Keratinocyte (primary cell): ENCODE measurements around the gene IFT81. TPM values are rescaled to one million over a fixed set of nuclear protein-coding genes. Genes with fewer than 3 reads are reported as not detected.

Experiments
- DNase-seq: peaks from one replicate; pipeline ENCODE4 v3.0.0-alpha.2; 2011; ENCODE audit warnings: low read depth, missing footprints, low spot score
- FAIRE-seq: peaks from 2 replicates; lab custom pipeline; 2011; peaks lifted over from hg19 to GRCh38; lab: Jason Lieb, UNC
- H2AFZ ChIP-seq: 2 replicates; pipeline ENCODE4 v1.6.0; 2012; ENCODE audit warnings: low read length, control low read depth, inconsistent platforms; ENCODE audit not compliant: control insufficient read depth
- H3K27ac ChIP-seq: 2 replicates; pipeline ENCODE4 v1.5.1; 2011; ENCODE audit warnings: low read length; ENCODE audit not compliant: control insufficient read depth, insufficient read depth
- H3K27me3 ChIP-seq: 3 replicates; pipeline ENCODE4 v1.6.0; 2011; ENCODE audit warnings: low read length; ENCODE audit not compliant: control insufficient read depth, insufficient read depth; ENCODE audit errors: extremely low read depth
- H3K36me3 ChIP-seq, 2 experiments: 2 replicates in 1 of 2; 3 replicates in 1 of 2; pipeline ENCODE4 v1.5.1; 2011; ENCODE audit warnings: low read length in 2 of 2, mild to moderate bottlenecking in 1 of 2; ENCODE audit not compliant: control insufficient read depth in 2 of 2, insufficient read depth in 2 of 2; ENCODE audit errors: extremely low read depth in 1 of 2
- H3K4me1 ChIP-seq: 3 replicates; pipeline ENCODE4 v1.5.1; 2011; ENCODE audit warnings: low read length; ENCODE audit not compliant: control insufficient read depth, insufficient read depth; ENCODE audit errors: extremely low read depth
- H3K4me2 ChIP-seq: 3 replicates; pipeline ENCODE4 v1.6.0; 2011; ENCODE audit warnings: low read depth, low read length; ENCODE audit not compliant: control insufficient read depth, insufficient read depth; ENCODE audit errors: extremely low read depth
- H3K4me3 ChIP-seq, 3 experiments: fragments of 200-600 bp in 1 of 3; sonication (generic) in 1 of 3; 2 replicates in 2 of 3; 3 replicates in 1 of 3; pipeline ENCODE4 v1.5.1; 2011 to 2016; ENCODE audit warnings: low read length in 3 of 3, mild to moderate bottlenecking in 3 of 3, control low read depth in 2 of 3, inconsistent platforms in 1 of 3, low read depth in 1 of 3, mixed read lengths in 1 of 3, mixed run types in 1 of 3, moderate library complexity in 1 of 3; ENCODE audit not compliant: control insufficient read depth in 2 of 3, insufficient read depth in 2 of 3; ENCODE audit errors: extremely low read depth in 1 of 3
- H3K79me2 ChIP-seq: 2 replicates; pipeline ENCODE4 v1.6.0; 2012; ENCODE audit warnings: low read length; ENCODE audit not compliant: control insufficient read depth, insufficient read depth
- H3K9ac ChIP-seq: 3 replicates; pipeline ENCODE4 v1.6.0; 2011; ENCODE audit warnings: low read length; ENCODE audit not compliant: control insufficient read depth, insufficient read depth; ENCODE audit errors: extremely low read depth
- H3K9me1 ChIP-seq: 3 replicates; pipeline ENCODE4 v1.6.0; 2011; ENCODE audit warnings: low read length; ENCODE audit not compliant: control insufficient read depth, insufficient read depth; ENCODE audit errors: extremely low read depth
- H3K9me3 ChIP-seq: 2 replicates; pipeline ENCODE4 v1.5.1; 2012; ENCODE audit warnings: low read depth, low read length; ENCODE audit not compliant: control insufficient read depth
- H4K20me1 ChIP-seq: 3 replicates; pipeline ENCODE4 v1.6.0; 2011; ENCODE audit warnings: low read length; ENCODE audit not compliant: control insufficient read depth, insufficient read depth; ENCODE audit errors: extremely low read depth
- CTCF ChIP-seq, 3 experiments: IDR thresholded peaks in 1 of 3; conservative IDR thresholded peaks in 1 of 3; optimal IDR thresholded peaks in 1 of 3; 2 replicates in 2 of 3; 3 replicates in 1 of 3; pipeline versions ENCODE3 to v1.5.1; 2011; ENCODE audit warnings: low read length in 3 of 3, mild to moderate bottlenecking in 3 of 3, moderate library complexity in 2 of 3, control low read depth in 1 of 3, inconsistent platforms in 1 of 3; ENCODE audit not compliant: insufficient read depth in 2 of 3; ENCODE audit errors: extremely low read depth in 1 of 3
- EZH2 ChIP-seq: IDR thresholded peaks from one replicate; pipeline ENCODE4 v1.6.1; 2012; ENCODE audit warnings: inconsistent platforms, mild to moderate bottlenecking, low read length, moderate library complexity
- dilution Hi-C: fragments of 300-500 bp; cut with MboI; formaldehyde crosslinking; loops from one replicate; pipeline ENCODE4 v1.7.0; 2020; ENCODE audit warnings: low sequenced_read_pairs; ENCODE audit not compliant: extremely low pct_ligation_motif_present
- polyA plus RNA-seq, 5 experiments: library from polyadenylated mRNA; depleted of rRNA in 3 of 5; stranded (reverse) in 3 of 5; stranded (forward) in 1 of 5; unstranded in 1 of 5; fragments of >200 nt; gene quantifications; 1 replicate in 1 of 5; 2 replicates in 3 of 5; 3 replicates in 1 of 5; pipeline versions ENCODE4 v1.2.1 to v1.2.3, GENCODE V29; 2011 to 2012; ENCODE audit warnings: missing spikeins in 2 of 5, low read depth in 1 of 5, low replicate concordance in 1 of 5

IFT81 gene
- polyA plus RNA-seq, 1 donor (not counting 4 experiments of a cell fraction or from before 2014, with no cell fraction given) = 8.9 TPM

- Histone ChIP-seq H3K27ac (no peak overlapping the region), H3K4me1 (peaks cover 30% of the 10 kb centered on the region)
Observed at GRCh38 chr12:110249716-110250225, 125.6 kb downstream of the IFT81 start.

GRCh38 chr12:110251381-110251780, 127.2 kb downstream of the IFT81 start:
- Histone ChIP-seq H3K79me2 (no peaks in the 10 kb centered on the region), H3K4me2 (no peak overlapping the region), H3K27me3 (no peaks in the 10 kb centered on the region), H3K9me3 (no peaks in the 10 kb centered on the region), H3K4me3 (no peak overlapping the region), H4K20me1 (no peaks in the 10 kb centered on the region), H3K9ac (no peak overlapping the region), H3K36me3 (no peaks in the 10 kb centered on the region), H3K4me1 (peaks cover 28% of the 10 kb centered on the region), H3K27ac (no peak overlapping the region), H2AFZ (no peak overlapping the region), H3K9me1 (no peaks in the 10 kb centered on the region)
- no peak for TF ChIP-seq CTCF (optimal IDR thresholded peaks at IDR 0.05 in 1 of 3, IDR thresholded peaks at IDR 0.05 in 1 of 3, conservative IDR thresholded peaks at IDR 0.05 in 1 of 3; ENCODE audit: extremely low read depth in 1 of 3, insufficient read depth in 2 of 3, low read length in 3 of 3)
- DNase-seq (no peak), FAIRE-seq (no peak)
- dilution Hi-C loops = no loop called here

More at GRCh38 chr12:110249716-110250225, 125.6 kb downstream of the IFT81 start:
- Histone ChIP-seq H2AFZ (no peak overlapping the region), H3K27me3 (no peaks in the 10 kb centered on the region), H3K36me3 (no peaks in the 10 kb centered on the region), H4K20me1 (no peaks in the 10 kb centered on the region), H3K9me1 (no peaks in the 10 kb centered on the region), H3K4me3 (no peak overlapping the region), H3K79me2 (no peaks in the 10 kb centered on the region), H3K9ac (no peak overlapping the region), H3K9me3 (no peaks in the 10 kb centered on the region), H3K4me2 (no peak overlapping the region)
- TF ChIP-seq EZH2 (no peak), CTCF (optimal IDR thresholded peaks at IDR 0.05 in 1 of 3, IDR thresholded peaks at IDR 0.05 in 1 of 3, conservative IDR thresholded peaks at IDR 0.05 in 1 of 3; ENCODE audit: extremely low read depth in 1 of 3, insufficient read depth in 2 of 3, low read length in 3 of 3) (no peak)
- no peak for DNase-seq
- no peak for FAIRE-seq
- dilution Hi-C loops = no loop called here
